Upper lobe of right lung (tissue), 1 donor: ENCODE measurements around the gene NACAD. TPM values are rescaled to one million over a fixed set of nuclear protein-coding genes. Genes with fewer than 3 reads are reported as not detected.

Experiments used
- ATAC-seq: fragments of 200-7000 bp; cut with Tn5 transposase; one replicate; pipeline ENCODE4 v1.9.1; 2020; ENCODE audit warnings: mild to moderate bottlenecking, moderate library complexity
- DNase-seq: peaks from one replicate; pipeline ENCODE4 v3.0.0-alpha.2; 2020
- H3K27ac ChIP-seq: fragments of 200-600 bp; one replicate; pipeline ENCODE4 v1.8.0; 2022
- H3K27me3 ChIP-seq: fragments of 200-600 bp; one replicate; pipeline ENCODE4 v1.8.0; 2022; ENCODE audit warnings: mild to moderate bottlenecking
- H3K36me3 ChIP-seq: fragments of 200-600 bp; one replicate; pipeline ENCODE4 v1.8.0; 2022
- H3K4me1 ChIP-seq: fragments of 200-600 bp; one replicate; pipeline ENCODE4 v1.8.0; 2022
- H3K4me3 ChIP-seq: fragments of 200-600 bp; one replicate; pipeline ENCODE4 v1.8.0; 2022; ENCODE audit warnings: mild to moderate bottlenecking
- H3K9me3 ChIP-seq: fragments of 200-600 bp; one replicate; pipeline ENCODE4 v1.8.0; 2022
- intact Hi-C: fragments of 100-400 bp; cut with DNase I; formaldehyde crosslinking; loops from one replicate; pipeline ENCODE4 v1.11.0; 2022
- total RNA-seq: library from RNA; stranded (reverse); fragmentation: NEBNext Ultra II Directional; extraction: Animal tissue kit (Norgen Biotek cat#: 25700); gene quantifications from one replicate; pipeline ENCODE4 v1.2.1, GENCODE V29; 2021
- TF ChIP-seq, protein P1 (sequence below): fragments of 200-600 bp; IDR thresholded peaks from one replicate; pipeline ENCODE4 v1.8.0; 2022; ENCODE audit warnings: antibody characterized with exemption
- donor health status: DM: no; HTN: yes; CAD: no; lungs with severe emphysema.

Gene NACAD
- total RNA-seq, 1 donor from 2014 or later, result 2.3 TPM

- intact Hi-C loops, result no loop called here
- Histone ChIP-seq H3K9me3 (no peaks in the 10 kb centered on the region), H3K27ac (peak overlapping the region; percentile 11), H3K4me3 (peak overlapping the region; percentile 57), H3K27me3 (no peaks in the 10 kb centered on the region), H3K36me3 (no peaks in the 10 kb centered on the region), H3K4me1 (no peaks in the 10 kb centered on the region)
- TF ChIP-seq, protein P1, sequence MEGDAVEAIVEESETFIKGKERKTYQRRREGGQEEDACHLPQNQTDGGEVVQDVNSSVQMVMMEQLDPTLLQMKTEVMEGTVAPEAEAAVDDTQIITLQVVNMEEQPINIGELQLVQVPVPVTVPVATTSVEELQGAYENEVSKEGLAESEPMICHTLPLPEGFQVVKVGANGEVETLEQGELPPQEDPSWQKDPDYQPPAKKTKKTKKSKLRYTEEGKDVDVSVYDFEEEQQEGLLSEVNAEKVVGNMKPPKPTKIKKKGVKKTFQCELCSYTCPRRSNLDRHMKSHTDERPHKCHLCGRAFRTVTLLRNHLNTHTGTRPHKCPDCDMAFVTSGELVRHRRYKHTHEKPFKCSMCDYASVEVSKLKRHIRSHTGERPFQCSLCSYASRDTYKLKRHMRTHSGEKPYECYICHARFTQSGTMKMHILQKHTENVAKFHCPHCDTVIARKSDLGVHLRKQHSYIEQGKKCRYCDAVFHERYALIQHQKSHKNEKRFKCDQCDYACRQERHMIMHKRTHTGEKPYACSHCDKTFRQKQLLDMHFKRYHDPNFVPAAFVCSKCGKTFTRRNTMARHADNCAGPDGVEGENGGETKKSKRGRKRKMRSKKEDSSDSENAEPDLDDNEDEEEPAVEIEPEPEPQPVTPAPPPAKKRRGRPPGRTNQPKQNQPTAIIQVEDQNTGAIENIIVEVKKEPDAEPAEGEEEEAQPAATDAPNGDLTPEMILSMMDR, result no peak
- DNase-seq, result peak; percentile 61
- ATAC-seq, result no peak
Measured at GRCh38 chr7:45088146-45088701, 545 bp downstream of the NACAD start.

GRCh38 chr7:45087301-45088145 is 1.2 kb downstream of the NACAD start:
- DNase-seq (peak; percentile 58), ATAC-seq (no peak)
- H3K27me3 ChIP-seq, result no peaks in the 10 kb centered on the region
- H3K36me3 ChIP-seq, result no peaks in the 10 kb centered on the region
- no peaks in the 10 kb centered on the region for H3K4me1 ChIP-seq
- intact Hi-C loops, result no loop called here
- H3K4me3 ChIP-seq, result no peak overlapping the region
- TF ChIP-seq, protein P1, result no peak
- H3K27ac ChIP-seq, result no peak overlapping the region
- H3K9me3 ChIP-seq, result no peaks in the 10 kb centered on the region

DNA sequence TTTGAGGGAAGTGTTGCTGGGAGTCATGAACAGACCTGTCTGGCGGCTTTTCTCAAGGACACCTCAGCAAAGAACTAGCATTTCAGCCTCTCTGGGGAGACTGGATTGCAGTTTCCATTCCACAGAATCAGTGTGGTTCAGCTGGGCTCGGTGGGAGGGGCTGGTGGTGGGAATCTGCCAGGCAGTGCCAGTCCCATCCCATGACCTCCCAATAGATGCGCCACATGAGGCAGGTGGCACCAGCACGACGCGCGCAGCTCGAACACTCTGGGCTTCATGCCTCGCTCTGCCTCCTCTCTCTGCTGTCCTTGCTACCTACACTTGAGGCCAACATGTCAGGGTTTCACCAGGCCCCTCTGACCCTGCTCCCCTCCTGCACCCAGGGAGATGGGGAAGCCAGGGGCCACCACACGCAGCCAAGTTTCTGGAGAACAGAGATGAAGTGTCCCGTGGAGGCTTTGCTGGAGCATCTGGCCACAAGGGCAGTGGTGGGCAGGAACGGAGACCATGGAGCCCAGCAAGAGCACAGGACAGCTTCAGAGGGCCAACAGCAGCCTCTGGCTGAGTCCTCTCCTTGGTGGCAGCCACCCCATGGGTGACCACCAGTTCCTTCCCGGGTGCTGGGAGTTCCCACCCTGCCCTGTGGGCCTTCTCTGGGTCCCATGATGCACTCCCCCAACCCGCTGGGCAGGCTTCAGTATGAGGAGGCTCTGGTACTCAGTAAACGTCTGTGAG is 2.3 kb downstream of the NACAD start:
- no peak overlapping the region for H3K4me3 ChIP-seq
- ATAC-seq (no peak), DNase-seq (peak; percentile 56)
- H3K27me3 ChIP-seq, result no peaks in the 10 kb centered on the region
- H3K36me3 ChIP-seq, result no peaks in the 10 kb centered on the region
- H3K27ac ChIP-seq, result no peak overlapping the region
- intact Hi-C loops, result no loop called here
- TF ChIP-seq, protein P1, result no peak
- H3K4me1 ChIP-seq, result no peaks in the 10 kb centered on the region
- H3K9me3 ChIP-seq, result no peaks in the 10 kb centered on the region

- no peaks in the 10 kb centered on the region for H3K36me3 ChIP-seq
- no peaks in the 10 kb centered on the region for H3K27me3 ChIP-seq
- no peaks in the 10 kb centered on the region for H3K4me1 ChIP-seq
- TF ChIP-seq, protein P1, result no peak
- H3K27ac ChIP-seq, result no peak overlapping the region
- no peaks in the 10 kb centered on the region for H3K9me3 ChIP-seq
- H3K4me3 ChIP-seq, result no peak overlapping the region
- DNase-seq, result peak; percentile 52
- no peak for ATAC-seq
- intact Hi-C loops, result no loop called here
Measured at GRCh38 chr7:45085619-45086200, 3.1 kb downstream of the NACAD start.

DNA sequence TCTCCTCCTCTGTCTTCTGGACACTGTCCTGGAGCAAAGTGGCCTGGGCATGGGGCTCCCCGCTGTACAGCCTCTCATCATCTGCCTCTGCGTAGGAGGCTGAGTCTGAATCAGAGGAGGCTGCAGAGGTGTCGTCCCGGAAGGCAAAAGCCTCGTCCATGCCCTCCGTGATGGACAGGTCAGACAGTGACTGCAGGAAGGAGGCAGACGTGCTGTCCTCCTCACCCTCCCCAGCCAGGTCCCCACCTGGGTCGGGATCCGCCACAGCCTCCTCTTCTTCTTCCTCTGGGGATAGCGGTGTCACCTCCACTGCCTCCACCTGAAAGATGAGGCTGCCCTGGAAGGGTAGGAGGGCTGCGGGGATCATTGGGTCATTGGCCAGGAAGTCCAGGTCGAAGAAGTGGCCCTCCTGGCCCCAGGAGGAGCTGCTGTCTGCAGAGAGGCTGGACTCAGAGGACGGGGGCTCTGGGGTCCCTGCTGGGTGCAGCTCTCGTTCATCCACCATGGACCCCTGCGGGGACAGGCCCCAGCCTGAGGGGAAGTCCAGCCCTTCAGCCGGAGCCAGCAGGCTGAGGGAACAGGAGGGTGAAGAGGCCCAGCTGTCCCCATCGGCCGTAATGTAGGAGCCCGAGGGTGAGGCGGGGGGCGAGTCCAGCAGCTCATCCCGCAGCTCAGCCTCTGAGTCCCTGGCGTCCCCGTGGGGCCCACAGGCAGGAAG is 3.7 kb downstream of the NACAD start:
- Histone ChIP-seq H3K27ac (no peak overlapping the region), H3K4me1 (no peaks in the 10 kb centered on the region), H3K9me3 (no peaks in the 10 kb centered on the region), H3K27me3 (no peaks in the 10 kb centered on the region), H3K36me3 (no peaks in the 10 kb centered on the region), H3K4me3 (no peak overlapping the region)
- TF ChIP-seq, protein P1, result no peak
- intact Hi-C loops, result no loop called here
- ATAC-seq (no peak), DNase-seq (peak; percentile 59)
